Activated T-cell treated with anti-CD3 and anti-CD28 coated beads for 48 hours (primary cell): ENCODE data around the gene TRAFD1.
A peak's percentile ranks its signal among the peaks of the same experiment; 100 is the strongest.
"Not testable (repeated sequence)": the region's sequence is repeated elsewhere in the genome, so short reads cannot be mapped to it uniquely, and the experiment has no call there.

Source experiments
- DNase-seq: peaks from one replicate; pipeline ENCODE4 v3.0.0-alpha.2; 2020; ENCODE audit warnings: low read depth

Gene TRAFD1, protein sequence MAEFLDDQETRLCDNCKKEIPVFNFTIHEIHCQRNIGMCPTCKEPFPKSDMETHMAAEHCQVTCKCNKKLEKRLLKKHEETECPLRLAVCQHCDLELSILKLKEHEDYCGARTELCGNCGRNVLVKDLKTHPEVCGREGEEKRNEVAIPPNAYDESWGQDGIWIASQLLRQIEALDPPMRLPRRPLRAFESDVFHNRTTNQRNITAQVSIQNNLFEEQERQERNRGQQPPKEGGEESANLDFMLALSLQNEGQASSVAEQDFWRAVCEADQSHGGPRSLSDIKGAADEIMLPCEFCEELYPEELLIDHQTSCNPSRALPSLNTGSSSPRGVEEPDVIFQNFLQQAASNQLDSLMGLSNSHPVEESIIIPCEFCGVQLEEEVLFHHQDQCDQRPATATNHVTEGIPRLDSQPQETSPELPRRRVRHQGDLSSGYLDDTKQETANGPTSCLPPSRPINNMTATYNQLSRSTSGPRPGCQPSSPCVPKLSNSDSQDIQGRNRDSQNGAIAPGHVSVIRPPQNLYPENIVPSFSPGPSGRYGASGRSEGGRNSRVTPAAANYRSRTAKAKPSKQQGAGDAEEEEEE

DNA sequence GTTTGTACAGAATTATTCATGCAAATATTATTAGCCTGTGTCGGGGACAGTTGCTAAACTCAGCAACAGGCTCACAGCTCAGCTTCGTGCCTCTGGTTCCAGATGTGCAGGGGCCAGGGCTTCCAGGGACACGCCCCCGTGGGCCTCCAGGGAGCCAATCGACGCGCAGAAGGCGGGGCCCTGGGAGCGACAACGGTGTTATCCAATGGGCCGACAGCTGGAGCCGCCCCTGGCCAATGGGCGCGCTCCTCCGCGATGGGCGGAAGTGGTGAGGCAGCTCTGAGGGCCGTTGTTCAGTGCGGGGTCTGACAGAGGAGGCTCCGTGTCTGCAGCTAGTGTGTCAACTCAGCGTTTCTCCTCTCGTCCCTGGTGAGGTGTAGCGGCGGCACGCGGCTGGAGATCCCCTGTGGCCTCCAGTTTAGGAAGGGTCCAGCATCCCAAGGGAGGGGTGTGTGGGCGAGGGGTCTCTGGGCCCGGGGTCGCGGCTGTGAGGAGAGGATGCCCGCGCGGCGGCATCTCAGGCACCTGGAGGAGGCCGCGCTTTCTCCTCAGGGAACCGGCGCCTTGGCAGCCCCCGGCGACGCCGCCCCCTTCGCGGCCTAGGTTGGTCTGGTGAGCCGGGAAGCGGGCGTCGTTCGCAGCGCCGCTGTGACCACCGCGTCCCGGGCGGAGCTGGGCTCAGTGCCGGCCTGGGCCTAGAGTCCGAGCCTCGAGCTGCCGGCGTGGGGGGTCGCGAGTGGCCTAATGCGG, at the start of gene TRAFD1:
Gene TRAFD1 (plus strand): TSS at position 311 of the 750 bp plus-strand sequence. CDS start 4,963 bp downstream, outside the sequence.
- peak; percentile 99 for DNase-seq

- DNase-seq = no peak
Measured at GRCh38 chr12:112087055-112087850, 38.1 kb upstream of the TRAFD1 start.

DNA sequence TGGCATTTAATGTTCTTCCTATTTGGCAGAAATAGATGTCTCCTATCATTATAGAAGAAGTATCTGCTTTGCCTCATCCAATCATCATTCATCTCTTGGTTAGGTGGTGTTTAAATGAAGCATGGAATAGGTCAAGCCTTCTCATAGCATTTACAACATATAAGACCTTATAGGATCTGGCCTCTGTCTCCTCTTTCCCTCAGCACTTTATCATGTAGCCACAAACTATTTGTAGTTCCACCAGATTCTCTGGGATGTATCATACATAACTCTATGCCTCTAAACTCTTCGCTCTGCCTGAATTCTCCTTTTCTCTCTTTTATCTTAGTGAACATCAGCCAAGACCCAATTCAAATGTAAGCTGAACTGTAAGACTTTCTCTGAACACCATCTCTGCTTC, 37.5 kb upstream of the TRAFD1 start:
- DNase-seq = no peak

- no peak for DNase-seq
Measured at GRCh38 chr12:112091563-112091962, 33.8 kb upstream of the TRAFD1 start.

DNA sequence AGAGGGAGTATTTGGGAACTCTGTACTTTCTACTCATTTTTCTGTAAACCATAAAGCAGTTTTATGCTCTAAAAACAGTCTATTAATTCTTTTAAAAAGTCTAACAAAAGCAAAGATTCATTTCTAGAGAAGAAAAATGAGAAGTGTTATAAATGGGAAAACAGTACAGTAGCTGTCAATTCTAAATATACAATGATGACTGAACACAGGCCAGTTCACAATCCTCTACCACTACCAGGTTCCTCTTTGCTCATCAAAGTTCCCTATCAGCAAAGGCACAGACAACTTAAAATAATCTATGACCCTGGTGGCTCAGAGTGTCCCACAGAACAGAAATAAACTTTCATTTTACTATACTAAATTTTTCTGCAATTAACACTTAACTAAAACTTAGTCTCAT, 29.3 kb upstream of the TRAFD1 start:
- DNase-seq = no peak

GRCh38 chr12:112096667-112097066, 28.7 kb upstream of the TRAFD1 start:
- no peak for DNase-seq

DNA sequence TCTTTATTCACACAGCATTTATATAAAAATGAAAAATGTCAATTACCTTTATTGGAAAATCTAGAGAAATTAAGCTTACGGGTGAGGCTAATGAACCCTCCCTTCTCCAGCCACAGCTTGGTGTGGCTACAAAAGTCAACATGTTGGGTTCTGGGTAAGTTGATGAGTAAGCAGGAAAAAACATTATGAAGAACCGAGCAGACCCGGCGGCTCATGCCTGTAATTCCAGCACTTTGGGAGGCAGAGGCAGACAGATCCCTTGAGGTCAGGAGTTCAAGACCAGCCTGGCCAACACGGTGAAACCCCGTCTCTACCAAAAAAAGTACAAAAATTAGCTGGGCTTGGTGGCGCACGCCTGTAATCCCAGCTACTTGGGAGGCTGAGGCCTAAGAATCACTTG, 27.7 kb upstream of the TRAFD1 start:
- no peak for DNase-seq

DNA sequence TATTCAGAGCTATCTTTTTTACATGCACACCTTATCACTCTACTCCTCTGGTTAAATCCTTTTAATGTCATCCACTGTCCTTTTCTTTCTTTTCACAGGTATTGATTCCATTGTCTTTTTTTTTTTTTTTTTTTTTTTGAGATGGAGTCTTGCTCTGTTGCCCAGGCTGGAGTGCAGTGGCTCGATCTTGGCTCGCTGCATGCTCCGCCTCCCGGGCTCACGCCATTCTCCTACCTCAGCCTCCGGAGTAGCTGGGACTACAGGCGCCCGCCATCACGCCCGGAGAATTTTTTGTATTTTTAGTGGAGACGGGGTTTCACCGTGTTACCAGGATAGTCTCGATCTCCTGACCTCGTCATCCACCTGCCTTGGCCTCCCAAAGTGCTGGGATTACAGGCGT, 24.9 kb upstream of the TRAFD1 start:
- DNase-seq = not testable (repeated sequence)

DNA sequence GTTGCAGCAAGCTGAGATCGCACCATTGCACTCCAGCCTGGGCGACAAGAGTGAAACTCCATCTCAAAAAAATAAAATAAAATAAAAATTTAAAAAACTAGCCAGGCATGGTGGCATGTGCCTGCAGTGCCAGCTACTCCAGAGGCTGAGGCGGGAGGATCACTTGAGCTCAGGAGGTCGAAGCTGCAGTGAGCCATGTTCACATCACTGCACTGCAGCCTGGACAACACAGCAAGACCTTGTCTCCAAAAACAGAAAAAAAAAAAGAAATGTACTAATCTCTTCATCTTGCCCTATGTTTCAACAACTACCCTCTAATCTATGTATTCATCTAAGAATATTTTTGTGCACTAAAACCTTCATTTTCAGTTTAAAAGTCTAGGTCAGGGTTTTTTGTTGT, 23.2 kb upstream of the TRAFD1 start:
- no peak for DNase-seq

- DNase-seq = not testable (repeated sequence)
Measured at GRCh38 chr12:112102746-112103145, 22.6 kb upstream of the TRAFD1 start.

DNA sequence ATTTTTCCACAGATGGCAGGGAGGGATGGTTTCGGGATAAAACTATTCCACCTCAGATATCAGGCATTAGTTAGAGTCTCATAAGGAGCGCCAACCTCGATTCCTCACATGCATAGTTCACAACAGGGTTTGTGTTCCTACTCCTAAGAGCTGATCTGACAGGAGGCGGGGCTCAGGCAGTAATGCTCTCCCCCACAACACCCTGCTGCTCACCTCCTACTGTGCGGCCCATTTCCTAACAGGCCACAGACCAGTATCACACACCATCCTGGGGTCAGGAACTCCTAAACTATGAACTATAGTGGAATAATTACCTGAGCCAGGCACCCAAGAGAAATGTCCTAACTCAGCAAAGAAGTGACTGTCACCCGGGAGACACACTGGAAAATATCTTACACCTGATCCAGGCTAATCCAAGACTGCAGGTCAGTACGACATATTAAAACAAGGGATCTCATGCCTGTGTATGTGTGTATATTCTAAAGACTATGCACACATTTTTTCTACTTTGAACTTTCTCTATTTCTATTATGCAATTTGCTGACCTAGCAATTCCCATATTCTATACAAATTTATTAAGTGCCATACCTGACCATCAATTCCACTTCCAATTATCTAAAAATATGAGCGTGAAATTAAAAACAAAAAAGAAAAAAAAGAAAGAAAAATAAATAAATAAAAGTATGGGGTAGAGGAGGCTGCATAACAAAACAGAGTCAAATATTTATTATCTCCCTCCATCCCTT, 21.4 kb upstream of the TRAFD1 start:
- no peak for DNase-seq

DNA sequence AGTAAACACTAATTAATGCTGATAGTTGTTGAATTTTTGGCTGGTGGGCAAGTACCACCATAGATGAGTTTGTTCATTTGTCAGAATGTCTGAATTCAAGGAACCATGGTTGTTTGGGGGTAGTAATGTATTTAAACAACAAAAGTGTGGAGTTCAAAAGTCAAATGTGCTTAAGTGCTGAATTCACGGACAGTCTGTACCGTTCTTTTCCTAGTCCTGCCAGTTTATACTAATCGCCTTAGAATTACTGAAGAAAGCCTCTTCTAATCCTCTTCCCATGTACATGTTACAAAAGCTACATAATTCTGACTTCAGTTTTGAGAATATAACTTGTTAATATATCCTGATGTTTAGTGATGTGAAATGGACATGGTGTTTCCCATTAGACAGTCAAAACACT, 19.5 kb upstream of the TRAFD1 start:
- no peak for DNase-seq

- no peak for DNase-seq
Measured at GRCh38 chr12:112107306-112108201, 17.8 kb upstream of the TRAFD1 start.

- DNase-seq = peak; percentile 85
Measured at GRCh38 chr12:112108202-112109079, 16.9 kb upstream of the TRAFD1 start, which contains the start of gene NAA25. NAA25 (minus strand) TSS chr12:112108783; CDS start chr12:112108773, 10 bp downstream.

GRCh38 chr12:112110787-112111662, 14.3 kb upstream of the TRAFD1 start:
- DNase-seq = not testable (repeated sequence)

GRCh38 chr12:112111931-112112330, 13.4 kb upstream of the TRAFD1 start:
- DNase-seq = no peak

GRCh38 chr12:112112409-112113133, 12.8 kb upstream of the TRAFD1 start:
- no peak for DNase-seq
